HG03520 (cell line): Measurements from ENCODE around the gene AZIN2.
"Not testable (repeated sequence)": the region's sequence is repeated elsewhere in the genome, so short reads cannot be mapped to it uniquely, and the experiment has no call there.

Source experiments
- ATAC-seq: cut with Tn5 transposase; IDR thresholded peaks from one replicate; pipeline ENCODE4 v1.9.1; 2021; ENCODE audit warnings: mild to moderate bottlenecking, moderate library complexity; ENCODE audit not compliant: unreplicated experiment

Gene AZIN2

DNA sequence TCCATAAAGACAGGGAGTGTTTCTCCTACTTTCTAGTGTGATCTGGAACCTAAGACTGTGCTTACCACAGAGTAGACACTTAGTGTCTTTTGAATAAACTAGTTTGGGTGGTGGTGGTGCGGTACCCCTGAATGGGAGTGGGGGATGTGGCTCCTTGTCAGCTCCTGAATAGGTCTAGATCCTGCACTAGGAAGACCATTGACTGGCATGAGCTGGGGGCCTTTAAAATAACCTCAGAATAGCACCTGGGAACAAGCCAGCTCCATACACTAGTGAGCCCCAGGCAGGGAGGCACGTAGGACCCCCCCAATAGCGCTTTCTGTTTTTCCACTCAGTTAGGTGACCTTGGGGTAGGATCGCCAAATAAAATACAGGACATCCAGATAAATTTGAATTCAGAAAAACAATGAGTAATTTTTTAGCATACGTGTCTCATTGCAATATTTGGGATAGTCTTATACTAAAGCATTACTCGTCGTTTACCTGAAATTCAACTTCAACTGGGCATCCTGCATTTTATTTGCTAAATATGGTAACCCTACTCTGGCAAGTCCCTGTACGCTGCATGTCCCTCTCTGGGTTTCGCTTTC, 45.6 kb downstream of the AZIN2 start:
- no peak for ATAC-seq

DNA sequence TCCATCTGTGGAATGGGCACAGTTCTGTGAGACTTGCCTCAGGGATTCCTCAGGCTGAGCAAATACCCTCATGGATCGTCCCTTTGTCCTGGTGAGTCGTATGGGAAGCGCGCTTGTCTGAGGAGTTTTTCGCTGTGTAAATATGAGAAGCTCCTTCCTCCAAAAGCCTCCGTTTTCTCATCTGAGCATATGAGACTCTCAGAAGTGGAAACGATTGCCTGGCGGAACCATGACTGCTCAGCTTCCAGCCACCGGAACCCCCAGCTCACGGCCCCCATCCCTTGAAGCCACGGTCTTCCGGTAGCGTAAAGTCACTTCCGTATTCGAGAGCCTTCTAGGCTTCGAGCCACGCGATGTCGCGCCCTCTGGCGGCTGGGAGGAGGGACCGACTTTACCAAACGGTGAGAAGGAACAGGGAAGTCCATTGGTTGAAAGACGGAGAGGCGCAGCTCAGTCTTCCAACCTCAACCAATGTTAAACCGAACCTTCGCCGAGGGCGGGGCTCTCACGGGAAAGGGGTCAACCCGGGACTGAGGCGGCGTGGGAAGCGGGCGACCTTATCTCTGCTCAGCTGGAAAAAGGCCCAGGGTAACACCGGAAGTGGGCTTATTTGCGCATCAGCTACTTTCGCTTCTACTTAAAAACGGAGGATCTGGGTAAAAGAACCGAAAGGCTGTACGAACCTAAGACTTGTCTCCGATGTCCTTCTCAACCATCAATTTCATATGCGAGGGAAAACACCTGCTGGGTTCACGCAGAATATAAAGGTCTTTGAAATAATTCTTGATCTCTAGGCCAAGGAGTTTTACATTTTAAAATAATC, 46.3 kb downstream of the AZIN2 start:
- ATAC-seq, result peak; percentile 97

DNA sequence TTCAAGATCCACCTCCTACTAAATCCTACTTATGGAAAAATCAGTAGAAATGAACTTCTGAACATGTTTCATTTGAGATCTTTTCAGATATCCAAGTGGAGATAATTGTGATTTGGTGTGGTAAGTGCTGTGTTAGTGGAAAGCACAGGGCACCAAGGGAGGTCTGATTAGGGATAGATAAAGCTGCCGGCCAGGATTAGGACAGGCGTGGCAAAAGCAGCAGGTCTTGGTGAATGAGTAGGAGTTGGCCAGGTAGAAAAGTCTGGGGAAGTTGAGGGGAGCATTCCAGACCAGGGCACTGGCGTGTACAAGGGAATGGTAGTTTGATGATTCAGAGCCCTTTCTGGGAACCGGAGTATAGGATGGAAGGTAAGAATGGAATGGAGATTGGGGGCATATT, 47.8 kb downstream of the AZIN2 start:
- no peak for ATAC-seq

DNA sequence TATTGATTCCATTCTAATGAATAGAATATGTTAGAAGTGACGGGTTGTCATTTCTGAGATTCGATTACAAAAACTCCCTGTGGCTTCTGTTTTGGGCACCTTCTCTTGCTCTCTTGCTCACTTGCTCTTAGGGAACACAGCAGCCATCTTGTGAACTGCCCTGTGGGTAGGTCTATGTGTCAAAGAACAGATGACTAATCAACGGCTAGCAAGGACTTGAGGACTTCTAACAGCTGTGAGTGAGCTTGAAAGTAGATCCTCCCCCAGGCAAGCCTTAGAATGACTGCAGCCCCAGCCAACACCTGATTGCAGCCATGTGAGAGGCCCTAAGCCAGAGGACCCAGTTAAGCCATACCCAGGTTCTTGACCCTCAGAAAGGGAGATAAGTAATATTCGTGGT, 49.3 kb downstream of the AZIN2 start:
- ATAC-seq, result no peak

DNA sequence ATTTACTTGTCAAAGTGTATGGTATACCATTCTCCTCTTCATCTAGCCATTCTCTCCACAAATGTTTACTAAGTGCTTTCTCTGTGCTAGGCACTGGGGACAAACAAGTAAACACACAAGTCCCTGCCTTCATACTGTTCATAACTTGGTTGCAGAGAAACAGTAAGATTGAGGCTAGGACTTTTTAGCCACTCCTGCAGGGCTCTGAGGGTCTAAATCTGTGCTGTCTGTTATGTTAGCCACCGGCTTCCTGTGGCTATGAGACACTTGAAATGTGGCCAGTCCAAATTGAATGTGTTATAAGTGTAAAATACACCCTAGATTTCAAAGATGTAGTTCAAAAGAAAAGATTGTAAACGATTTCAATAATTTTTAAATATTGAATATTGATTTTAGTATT, 50.2 kb downstream of the AZIN2 start:
- no peak for ATAC-seq

DNA sequence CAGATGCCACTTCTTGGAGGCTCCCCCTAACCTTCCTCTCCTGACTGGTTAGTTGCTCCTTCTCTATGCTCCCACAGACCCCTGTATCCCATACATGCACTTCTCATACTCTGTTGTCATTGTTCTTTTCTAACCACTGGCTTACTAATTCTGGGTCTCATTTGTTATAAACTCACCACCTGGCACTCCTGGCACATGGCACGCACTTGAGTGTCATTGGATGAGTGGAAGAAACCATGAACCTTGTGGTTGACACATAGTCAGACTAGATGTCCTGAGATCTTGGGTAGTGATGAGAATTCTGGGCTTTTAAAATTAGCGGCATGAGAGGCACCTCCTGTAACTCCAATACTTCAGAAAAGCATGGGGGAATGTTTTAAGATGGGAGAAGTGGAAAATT, 51.6 kb downstream of the AZIN2 start:
- no peak for ATAC-seq

DNA sequence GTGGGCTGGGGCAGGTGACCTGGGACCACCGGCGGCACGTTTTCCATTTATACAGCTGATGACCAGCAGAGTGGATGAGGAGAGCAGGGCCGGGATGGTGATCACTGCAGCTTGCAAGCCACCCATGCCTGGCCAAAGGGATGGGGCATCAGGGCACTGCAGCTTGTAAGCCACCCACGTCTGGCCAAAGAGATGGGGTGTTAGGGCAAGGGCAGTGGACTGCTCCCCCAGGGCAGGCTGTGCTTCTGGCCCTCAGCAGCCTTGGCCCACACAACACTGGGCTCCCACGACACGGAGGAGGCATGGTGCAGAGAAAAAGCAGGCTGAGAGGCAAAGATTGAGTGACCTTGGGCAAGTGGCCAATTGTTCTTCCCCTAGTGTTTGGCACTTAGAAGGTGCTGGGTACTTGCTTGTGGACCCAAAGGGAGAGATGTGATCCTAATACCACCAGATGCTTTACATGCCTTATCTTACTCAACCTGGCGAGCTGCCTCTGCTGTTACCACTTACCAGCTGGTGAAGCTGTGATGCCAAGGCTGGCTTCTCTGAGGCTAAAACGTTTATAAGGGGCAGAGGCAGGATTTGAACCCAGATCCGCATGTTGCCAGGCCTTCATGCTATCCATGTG, 52.6 kb downstream of the AZIN2 start:
- ATAC-seq, result no peak

DNA sequence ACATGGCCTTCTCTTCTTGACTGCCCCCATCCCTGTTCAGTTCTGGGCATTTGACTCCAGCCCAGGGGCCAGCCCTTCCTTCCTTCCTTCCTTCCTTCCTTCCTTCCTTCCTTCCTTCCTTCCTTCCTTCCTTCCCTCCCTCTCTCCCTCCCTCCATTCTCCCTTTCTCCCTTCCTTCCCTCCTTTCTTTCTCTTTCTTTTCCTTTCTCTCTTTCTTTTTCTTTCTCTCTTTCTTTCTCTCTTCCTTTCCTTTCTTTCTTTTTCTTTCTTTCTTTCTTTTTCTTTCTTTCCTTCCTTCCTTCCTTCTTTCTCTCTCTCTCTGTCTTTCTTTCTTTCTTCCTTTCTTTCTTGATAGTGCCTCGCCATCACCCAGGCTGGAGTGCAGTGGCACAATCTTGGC, 55.1 kb downstream of the AZIN2 start:
- not testable (repeated sequence) for ATAC-seq

DNA sequence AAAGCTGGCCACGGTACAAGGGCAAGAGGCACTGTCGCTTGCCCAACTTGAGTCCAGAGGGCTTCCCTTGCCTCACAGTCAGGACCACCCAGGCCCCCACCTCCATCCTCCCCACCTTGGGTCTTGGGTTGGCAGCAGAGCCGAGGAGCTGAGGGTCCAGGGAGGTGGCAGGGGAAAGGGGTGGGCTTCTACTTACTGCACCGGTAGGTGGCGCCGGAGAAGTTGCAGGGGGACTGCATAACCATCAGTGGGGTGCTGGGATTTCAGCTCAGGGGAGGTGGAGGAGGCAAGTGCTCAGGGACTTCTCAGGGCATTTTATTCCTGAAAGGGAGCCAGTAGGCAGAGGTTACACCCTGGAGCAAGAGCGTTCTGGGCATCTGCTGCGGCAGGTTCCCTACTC, 56.8 kb downstream of the AZIN2 start:
- no peak for ATAC-seq

DNA sequence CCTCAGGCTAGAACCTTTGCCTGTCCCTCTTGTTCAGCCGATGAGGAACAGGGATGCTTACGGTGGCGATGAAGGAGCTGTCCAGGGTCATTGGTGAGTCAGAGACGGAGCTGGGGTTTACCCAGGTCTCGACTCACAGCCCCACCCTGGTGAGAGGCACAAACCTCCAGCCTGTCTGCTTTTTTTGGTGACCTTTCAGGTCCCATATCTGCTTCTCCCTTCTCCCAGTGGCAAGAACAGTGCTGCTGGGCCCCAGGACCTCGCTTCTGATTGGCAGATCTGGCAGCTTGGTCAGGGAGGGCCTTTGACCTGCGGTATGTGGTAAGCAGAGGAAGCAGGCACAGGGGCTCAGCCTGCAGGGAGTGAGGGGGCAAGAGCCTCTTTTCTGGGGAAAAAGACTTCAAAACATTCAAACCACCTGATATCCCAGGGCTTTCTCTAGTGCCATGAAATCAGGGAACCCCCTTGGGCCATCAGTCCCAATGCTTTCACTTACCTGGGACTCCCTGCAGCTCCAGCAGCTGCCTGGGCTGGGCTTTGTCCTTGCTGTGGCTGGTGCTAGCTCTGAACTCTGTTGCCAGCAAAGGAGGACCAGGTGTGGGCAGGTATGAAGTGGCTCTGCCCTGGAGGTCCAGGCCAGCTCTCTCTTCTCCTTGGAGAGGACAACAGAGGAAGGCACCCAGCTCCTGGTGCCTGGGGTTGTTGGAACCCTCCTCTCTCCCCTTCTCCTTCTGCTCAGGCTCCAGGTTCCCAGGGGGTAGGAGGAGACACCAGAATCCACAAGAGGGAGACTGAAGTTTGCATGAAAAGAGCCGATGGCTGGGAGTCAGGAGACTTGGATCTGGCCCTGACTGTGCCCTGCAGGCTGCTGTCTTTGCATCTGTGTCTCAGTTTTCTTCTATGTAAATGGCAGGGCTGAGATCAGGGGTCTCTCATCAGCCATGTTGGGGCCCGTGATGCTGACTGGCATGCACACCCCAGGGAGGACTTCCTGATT, 59.5 kb downstream of the AZIN2 start:
- no peak for ATAC-seq

DNA sequence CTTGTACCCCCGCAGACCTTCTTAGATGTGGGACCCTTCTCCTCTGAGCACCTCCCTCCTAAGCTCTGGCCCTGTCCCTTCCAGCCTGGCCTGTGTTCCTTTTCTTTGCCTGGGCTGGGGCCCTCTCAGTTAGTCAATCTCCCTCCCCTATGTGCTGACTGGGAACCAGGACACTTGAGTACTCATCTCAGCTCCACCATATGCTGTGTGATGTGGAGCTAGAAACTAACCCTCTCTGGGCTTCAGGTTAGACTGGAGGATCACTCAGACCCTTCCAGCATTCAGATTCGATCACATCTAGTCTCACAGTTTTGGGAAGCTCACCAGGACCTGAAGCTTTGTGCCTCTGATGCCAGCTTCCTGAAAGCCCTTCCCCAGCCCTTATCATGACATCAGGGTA, 60.3 kb downstream of the AZIN2 start:
- ATAC-seq, result no peak

DNA sequence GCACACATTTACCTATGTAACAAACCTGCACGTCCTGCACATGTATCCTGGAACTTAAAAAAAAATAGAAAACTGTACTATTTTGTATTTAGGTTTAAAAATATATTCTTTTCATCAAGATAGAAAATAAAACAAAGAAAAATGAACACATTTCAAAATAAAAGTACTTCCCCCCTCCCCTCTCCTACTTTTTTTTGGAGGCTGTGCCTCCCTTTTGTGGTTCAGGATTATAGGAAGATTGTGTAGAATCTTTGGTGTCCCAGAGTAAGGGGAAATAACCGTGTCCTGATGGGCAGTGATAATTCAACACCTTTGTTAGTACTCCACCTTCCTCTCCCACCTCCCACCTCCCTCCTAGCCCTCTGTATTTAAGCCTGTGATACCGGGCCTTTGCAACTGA, 60.8 kb downstream of the AZIN2 start:
- ATAC-seq, result no peak

DNA sequence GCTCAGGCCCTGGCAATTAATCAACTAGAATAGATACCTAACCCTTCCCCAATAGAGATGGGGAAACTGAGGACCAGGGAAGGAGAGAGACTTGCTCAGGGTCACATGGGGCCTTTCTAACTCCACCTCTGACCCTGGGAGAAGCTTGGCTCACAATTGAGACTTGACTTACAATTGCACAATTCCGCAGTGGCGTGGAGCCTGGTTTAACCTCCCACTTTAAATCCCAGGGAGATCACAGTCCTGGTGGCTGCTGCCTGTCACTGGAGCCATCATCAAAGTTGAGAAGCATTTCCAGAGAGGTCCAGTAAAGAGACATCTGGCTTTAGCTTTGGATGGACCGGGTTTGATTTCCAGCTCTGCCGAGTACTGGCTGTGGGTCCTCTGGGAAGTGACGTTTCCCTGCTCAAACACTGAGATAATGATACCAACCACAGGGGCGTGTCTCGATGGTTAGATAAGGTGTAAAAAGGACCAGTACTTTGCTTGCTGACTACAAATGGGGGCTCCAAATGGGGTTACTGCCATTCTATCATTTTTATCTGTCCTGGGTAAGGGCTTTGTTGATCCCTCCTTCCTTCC, 61.6 kb downstream of the AZIN2 start:
- no peak for ATAC-seq

DNA sequence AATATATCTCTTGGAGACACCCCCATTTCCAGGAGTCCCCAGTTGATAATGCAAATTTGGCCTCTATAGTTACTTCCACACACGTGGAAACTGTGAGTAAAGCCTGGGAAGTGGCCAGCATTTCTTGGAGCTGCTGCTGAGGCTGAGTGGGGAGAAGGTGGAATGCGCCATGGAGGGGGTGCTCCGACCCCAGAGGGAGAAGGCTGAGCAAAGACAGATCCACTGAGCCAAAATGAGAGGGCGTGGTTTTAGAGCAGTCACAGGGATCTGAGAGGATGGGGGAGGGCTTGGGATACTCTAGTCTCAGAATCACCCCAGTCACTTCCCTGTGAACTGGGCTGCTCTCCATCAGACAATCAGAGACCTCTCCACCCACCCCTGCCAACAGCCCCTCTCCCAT, 62.2 kb downstream of the AZIN2 start:
- no peak for ATAC-seq

DNA sequence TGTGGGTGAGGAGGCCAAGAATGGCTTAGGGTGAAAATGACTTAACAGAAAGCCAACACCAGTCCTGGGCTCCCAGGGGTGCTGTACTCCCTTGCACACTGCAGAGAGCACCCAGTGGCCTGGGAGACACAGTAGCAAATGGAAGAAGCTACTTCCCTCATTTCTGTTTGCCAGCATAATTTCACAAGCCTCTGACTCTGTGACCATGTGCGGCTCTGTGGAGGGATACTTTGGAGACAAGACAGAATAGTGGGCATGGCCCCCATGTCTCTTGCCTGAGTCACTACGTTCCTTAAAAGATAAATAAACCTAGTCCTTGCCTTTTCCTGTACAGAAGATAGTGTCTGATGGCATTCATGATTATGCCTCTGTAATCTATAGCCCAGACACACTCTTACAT, 62.7 kb downstream of the AZIN2 start:
- ATAC-seq, result no peak

DNA sequence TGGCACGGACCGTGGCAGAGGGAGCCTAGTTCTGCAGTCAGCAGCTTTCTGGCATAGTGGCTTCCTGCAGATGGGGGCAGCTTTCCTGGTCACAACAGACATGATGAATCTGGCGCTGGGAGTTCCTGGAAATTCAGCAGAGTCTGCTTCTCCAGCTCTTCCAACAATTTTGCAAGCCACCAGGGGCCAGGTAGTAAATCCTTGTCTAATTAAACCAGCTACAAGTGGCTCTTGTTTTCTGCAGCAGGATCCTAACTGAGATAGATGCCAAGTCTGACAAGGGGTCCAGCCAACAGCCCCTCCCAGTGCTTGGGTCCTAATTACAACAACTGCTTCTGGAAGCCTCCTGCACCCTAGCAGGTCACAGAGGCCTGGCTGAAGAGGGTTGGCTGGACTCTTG, 65.0 kb downstream of the AZIN2 start:
- ATAC-seq, result no peak

DNA sequence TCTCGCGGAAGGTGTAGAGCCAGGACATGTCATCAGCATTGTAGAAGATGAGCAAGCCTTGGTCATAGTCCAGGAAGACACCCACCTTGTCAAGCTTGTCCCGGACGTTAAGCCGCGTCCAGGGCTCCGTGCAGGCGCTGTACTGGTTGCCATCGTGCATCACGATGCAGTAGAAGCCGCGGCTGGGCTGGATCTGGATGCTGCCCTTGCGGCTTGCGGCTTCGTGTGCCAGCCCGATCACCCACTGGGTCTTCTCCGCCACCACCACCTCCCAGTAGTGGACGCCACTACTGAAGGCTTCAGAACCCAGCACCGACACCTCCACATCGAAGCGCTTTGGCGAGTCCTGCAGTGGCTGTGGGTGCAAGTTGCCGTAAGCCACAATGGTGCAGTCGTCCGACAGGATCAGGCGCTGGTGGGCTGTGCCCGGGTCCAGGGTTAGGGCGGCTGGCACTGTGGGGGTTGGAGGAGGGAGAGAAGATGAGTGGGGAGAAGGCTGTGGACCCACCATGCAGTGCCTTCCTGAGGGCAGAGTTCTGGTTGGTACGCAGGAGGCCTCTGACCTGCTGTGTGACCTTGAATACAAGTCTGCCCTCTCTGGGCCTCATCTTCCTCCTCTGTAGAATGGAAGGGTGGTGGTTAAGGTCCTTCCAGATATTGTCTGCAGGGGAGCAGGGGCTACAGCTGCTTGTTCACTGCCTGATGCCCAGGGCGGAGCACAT, 66.5 kb downstream of the AZIN2 start:
- ATAC-seq, result no peak

DNA sequence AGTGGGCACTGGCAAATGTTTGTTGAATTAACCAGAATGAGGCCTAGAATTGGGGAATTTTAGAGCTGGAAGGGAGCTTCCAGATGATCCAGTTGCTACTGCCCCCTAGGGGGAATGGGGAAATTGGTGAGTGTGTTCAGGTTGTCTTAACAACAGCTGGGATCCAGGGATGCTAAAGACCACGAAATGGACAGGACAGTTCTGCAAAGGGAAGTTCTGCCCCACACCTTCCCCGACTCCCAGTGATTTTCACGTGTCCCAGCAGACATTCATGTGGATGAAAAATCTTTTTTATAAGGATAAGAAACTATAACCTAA, 67.0 kb downstream of the AZIN2 start:
- ATAC-seq, result no peak

DNA sequence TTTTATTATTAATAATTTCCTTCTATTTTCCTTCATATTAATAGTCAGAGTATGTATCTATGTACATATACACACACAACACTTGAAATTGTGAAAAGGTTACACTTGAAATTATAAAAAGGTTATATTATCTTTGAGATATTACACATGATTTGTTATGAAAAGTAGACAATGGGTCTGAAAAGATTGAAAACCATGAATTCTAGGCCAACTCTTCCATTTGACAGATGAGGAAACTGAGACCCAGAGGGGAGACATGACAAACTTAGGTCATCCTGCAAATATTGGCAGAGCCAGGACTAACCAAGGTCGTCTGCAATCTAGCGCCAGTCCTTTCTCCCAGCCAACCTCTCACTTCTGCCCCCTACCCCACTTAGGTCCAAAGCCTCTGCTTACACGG, 67.7 kb downstream of the AZIN2 start:
- ATAC-seq, result no peak

DNA sequence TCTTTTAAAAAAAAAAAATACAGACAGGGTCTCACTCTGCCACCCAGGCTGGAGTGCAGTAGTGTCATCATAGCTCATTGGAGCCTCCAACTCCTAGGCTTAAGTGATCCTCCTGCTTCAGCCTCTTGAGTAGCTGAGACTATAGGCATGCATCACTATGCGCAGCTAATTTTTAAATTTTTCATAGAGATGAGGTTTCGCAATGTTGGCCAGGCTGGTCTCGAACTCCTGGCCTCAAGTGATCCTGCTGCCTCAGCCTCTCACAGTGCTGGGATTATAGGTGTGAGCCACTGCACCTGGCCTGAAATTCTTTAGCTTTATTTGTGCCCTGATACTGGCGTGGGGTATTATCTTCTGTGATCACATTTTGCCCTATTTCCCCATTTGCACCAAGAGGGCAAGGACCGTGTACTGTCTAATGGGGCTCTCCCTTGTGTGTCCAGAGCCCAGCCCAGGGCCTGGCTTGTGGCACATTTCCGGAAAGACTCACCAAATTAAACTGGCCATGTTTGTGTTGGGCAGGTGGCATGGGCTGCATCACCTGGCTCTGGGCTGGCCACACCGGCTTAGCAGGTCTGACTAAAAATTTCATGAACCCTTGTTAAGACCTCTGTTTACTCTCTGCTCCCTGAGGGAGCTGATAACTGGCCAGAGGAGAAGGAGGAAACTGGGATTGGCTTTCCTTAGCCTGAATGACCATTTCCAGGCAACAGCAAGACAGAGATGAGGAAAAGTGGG, 68.7 kb downstream of the AZIN2 start:
- ATAC-seq, result no peak
